Lung (tissue), 12 donors: ENCODE measurements around the gene HELZ2. TPM values are rescaled to one million over a fixed set of nuclear protein-coding genes. Genes with fewer than 3 reads are reported as not detected.

Experiments
- ATAC-seq: fragments of 200-7000 bp; cut with Tn5 transposase; one replicate; pipeline ENCODE4 v1.9.1; 2020; ENCODE audit warnings: moderate number of reproducible peaks; ENCODE audit not compliant: insufficient read depth, low FRiP score
- DNase-seq, 3 donors: peaks; one replicate each; pipeline ENCODE4 v3.0.0-alpha.2; 2013 to 2017
- H3K27ac ChIP-seq, 2 donors: one replicate each; pipeline ENCODE4 v1.5.1; 2013; ENCODE audit warnings: mild to moderate bottlenecking in 2 of 2, moderate library complexity in 2 of 2, control low read depth in 1 of 2, inconsistent platforms in 1 of 2, low read depth in 1 of 2, low read length in 1 of 2
- H3K27me3 ChIP-seq, 3 donors: one replicate each; pipeline ENCODE4 v1.5.1; 2013; ENCODE audit warnings: low read length in 2 of 3; ENCODE audit not compliant: control insufficient read depth in 3 of 3, insufficient read depth in 3 of 3
- H3K36me3 ChIP-seq, 4 donors: one replicate each; pipeline ENCODE4 v1.5.1; 2013; ENCODE audit warnings: low read length in 4 of 4, mild to moderate bottlenecking in 1 of 4, moderate library complexity in 1 of 4; ENCODE audit not compliant: control insufficient read depth in 4 of 4, insufficient read depth in 4 of 4
- H3K4me1 ChIP-seq, 5 donors: one replicate each; pipeline ENCODE4 v1.5.1; 2013; ENCODE audit warnings: low read length in 5 of 5, mild to moderate bottlenecking in 2 of 5, moderate library complexity in 1 of 5; ENCODE audit not compliant: control insufficient read depth in 5 of 5, insufficient read depth in 5 of 5
- H3K4me3 ChIP-seq: one replicate; pipeline ENCODE4 v1.5.1; 2013; ENCODE audit warnings: mild to moderate bottlenecking, control low read depth, moderate library complexity
- H3K9ac ChIP-seq, 2 donors: one replicate each; pipeline ENCODE4 v1.5.1; 2013; ENCODE audit warnings: low read length in 2 of 2, control low read depth in 1 of 2; ENCODE audit not compliant: insufficient read depth in 1 of 2
- H3K9me3 ChIP-seq, 4 donors: one replicate each; pipeline ENCODE4 v1.5.1; 2013; ENCODE audit warnings: low read length in 3 of 4, mild to moderate bottlenecking in 1 of 4, moderate library complexity in 1 of 4; ENCODE audit not compliant: control insufficient read depth in 4 of 4, insufficient read depth in 3 of 4
- CTCF ChIP-seq: IDR thresholded peaks from 2 replicates; pipeline ENCODE4 v1.5.1; 2012; ENCODE audit warnings: mild to moderate bottlenecking; ENCODE audit errors: control extremely low read depth, extremely low read depth
- WGBS, 2 donors: extraction: QIAGEN DNeasy Blood & Tissue Kit; methylation state at CpG; one replicate each; pipeline ENCODE4 v1.1.7; 2013; 5-methylcytosine and 5-hydroxymethylcytosine counted together
- polyA plus RNA-seq, 2 donors: library from polyadenylated mRNA; stranded (reverse); fragments of 200-250 nt; gene quantifications; one replicate each; pipeline ENCODE4 v1.2.1, GENCODE V29; 2013
- total RNA-seq, 2 donors: library from RNA; depleted of rRNA in 1 of 2; stranded (reverse); fragments of >200 nt in 1 of 2; gene quantifications; one replicate each; pipeline ENCODE4 v1.2.1, GENCODE V29; 2014 to 2021
- donor health status: control.
- donor health status: control.
- donor health status: Bipolar disorder and iron deficiency.
- donor health status: healthy.
- donor health status: DM: yes; HTN: yes; CAD: no.

Gene HELZ2
- total and polyA plus RNA-seq, 4 donors = 9.0 to 47.2 (median 25.4) TPM

DNA sequence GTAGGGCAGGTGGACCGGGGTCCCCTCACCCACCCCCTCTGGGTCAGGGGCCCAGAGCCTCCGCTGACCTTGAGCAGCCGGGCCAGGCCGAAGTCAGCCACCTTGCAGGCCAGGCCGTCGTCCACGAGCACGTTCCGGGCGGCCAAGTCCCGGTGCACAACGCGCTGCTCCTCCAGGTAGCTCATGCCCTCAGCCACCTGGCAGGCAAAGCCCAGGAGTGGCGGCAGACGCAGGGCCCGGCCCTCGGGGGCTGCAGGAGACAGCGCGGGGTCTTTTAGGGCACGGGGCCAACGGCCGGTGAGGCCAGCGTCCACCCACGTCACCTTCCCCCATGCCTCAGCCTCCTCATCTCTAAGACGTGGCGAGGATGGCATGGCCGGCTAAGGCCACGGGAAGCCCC, 32.7 kb downstream of the HELZ2 start:
- ATAC-seq (no peak), DNase-seq (no peak)
- TF ChIP-seq CTCF = no peak
- Histone ChIP-seq H3K27ac (no peak overlapping the region), H3K4me1 (peaks cover 0 to 2% (median 0%) of the 10 kb centered on the region in 5 donors), H3K36me3 (no peaks in the 10 kb centered on the region), H3K27me3 (peaks cover 0 to 7% (median 0%) of the 10 kb centered on the region in 3 donors), H3K9me3 (no peaks in the 10 kb centered on the region), H3K4me3 (no peak overlapping the region), H3K9ac (no peak overlapping the region)
- WGBS, 2 donors = 92 to 94% methylated on average over 26 to 28 of the region's 28 CpGs

DNA sequence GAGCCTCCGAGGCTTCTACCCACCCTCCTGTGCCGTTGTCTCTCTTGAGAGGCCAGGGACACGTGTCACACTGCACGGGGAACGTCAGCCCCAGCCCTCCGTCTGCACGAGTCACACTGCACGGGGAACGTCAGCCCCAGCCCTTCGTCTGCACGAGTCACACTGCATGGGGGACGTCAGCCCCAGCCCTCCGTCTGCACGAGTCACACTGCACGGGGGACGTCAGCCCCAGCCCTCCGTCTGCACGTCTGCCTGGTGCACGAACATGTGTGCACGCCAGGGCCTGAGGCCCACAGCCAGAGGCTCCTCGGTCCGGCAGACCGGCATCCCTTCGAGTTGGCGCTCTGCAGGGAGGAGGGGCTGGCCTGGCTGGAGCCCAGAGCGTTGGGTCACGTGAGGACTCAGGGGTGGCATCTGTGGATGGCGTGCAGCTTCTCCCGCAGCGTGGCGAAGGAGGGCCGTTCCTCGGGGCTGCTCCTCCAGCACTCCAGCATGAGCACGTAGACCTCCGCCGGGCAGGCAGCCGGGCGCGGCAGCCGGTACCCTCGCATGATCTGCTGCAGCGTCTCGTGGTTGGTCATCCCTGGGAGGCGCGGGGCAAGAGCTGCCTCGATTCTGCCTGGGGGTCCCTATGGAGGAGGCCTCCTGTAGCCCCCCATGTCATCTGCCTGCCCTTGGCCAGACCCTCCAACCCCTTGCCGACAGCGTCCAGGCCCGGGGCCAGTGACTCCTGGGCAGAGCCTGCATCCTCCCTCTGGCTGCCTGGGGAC, 33.4 kb downstream of the HELZ2 start:
- no peak for TF ChIP-seq CTCF
- Histone ChIP-seq H3K27me3 (peaks cover 0 to 3% (median 0%) of the 10 kb centered on the region in 3 donors), H3K4me3 (no peak overlapping the region), H3K36me3 (no peaks in the 10 kb centered on the region), H3K27ac (no peak overlapping the region), H3K9me3 (no peaks in the 10 kb centered on the region), H3K9ac (no peak overlapping the region), H3K4me1 (peaks cover 0 to 2% (median 0%) of the 10 kb centered on the region in 5 donors)
- ATAC-seq (no peak), DNase-seq (no peak)
- WGBS, 2 donors = 73 to 84% methylated on average over 49 of the region's 49 CpGs

DNA sequence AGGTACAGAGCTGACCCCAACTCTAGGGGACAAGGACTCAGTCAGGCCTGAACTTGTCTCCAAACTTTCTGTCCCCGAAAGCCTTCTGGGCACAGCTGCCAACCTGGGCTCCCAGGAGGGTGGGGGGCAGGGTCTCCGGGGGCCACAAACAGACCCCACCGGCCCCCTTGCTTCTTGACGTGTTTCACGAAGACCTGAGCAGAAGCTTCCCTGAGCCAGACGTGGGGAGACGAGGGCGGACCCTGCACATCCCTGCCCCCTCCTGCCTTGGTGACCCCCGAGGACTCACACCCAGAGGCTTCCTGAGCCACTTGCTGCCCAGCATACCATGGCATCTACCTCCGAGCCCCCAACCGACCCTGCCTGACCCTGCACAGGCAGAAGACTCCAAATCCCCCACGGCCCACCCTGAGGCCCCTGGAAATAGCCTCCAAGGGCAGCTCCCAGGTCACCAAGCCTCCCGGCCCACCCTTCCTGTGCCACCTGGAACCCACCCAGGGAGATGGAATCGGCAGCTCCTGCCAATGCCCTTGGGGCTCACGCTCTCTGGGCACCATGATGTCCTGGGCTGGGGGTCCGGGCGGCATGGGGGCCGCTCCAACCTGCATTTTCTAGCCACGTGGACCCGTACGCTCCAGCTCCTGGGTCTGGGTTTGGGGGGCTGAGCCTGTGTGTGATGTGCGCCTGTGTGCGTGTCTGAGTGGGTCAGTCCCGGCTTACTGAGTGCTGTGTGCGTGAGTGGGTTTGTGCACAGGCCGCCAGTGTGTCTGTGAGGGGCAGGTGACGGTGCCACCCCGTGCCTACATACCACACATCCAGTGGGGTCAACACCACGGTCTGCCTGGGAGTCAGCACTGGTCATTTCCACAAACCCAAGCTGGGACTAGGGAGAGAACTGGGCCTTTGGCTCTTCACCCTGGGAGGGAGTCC, 34.3 kb downstream of the HELZ2 start:
- H3K36me3 ChIP-seq = no peaks in the 10 kb centered on the region
- ATAC-seq (no peak), DNase-seq (no peak)
- H3K27ac ChIP-seq = no peak overlapping the region
- H3K9ac ChIP-seq = no peak overlapping the region
- no peaks in the 10 kb centered on the region for H3K9me3 ChIP-seq
- H3K4me1 ChIP-seq = peaks cover 0 to 6% (median 0%) of the 10 kb centered on the region in 5 donors
- 91% methylated on average over 29 of the region's 29 CpGs for WGBS, 2 donors
- peak overlapping the region; percentile 5 for H3K4me3 ChIP-seq
- no peak for TF ChIP-seq CTCF
- H3K27me3 ChIP-seq = peaks cover 0 to 3% (median 2%) of the 10 kb centered on the region in 3 donors
